ENCODE results near the gene WNT5A. TPM values are rescaled to one million over a fixed set of nuclear protein-coding genes. Genes with fewer than 3 reads are reported as not detected.

WNT5A gene
- total RNA-seq, 1 experiment from 2014 or later: 1.1 TPM

GRCh38 chr3:55516392-55517030 lies 29.4 kb upstream of the WNT5A start:
- Histone ChIP-seq H3K27ac (ENCODE audit: insufficient read length, low read depth, low read length) (no peak overlapping the region), H3K9me3 (ENCODE audit: control insufficient read depth, low read depth, low read length) (no peaks in the 10 kb centered on the region), H3K23me2 (ENCODE audit: insufficient read length, low read depth, low read length, poor library complexity, severe bottlenecking) (no peaks in the 10 kb centered on the region), H3K4me2 (ENCODE audit: insufficient read depth, insufficient read length, low read length) (no peak overlapping the region), H4K8ac (replicated peaks; ENCODE audit: insufficient read length, low read depth, low read length) (no peak overlapping the region), H2BK5ac (ENCODE audit: insufficient read length, low read length) (no peak overlapping the region), H3K27me3 (ENCODE audit: insufficient read depth, low read length) (no peaks in the 10 kb centered on the region), H3K4me1 (ENCODE audit: insufficient read depth, low read length) (peaks cover 13% of the 10 kb centered on the region), H2BK120ac (ENCODE audit: low read depth, low read length, poor library complexity, severe bottlenecking) (no peak overlapping the region), H2AFZ (ENCODE audit: low read length) (no peak overlapping the region), H3K23ac (ENCODE audit: insufficient read length, low read depth, low read length) (no peak overlapping the region), H2BK20ac (ENCODE audit: low read depth, low read length, poor library complexity, severe bottlenecking) (no peak overlapping the region), H2BK15ac (ENCODE audit: low read depth, low read length) (no peak overlapping the region), H3K4ac (ENCODE audit: low read depth, low read length) (no peak overlapping the region), H3K14ac (ENCODE audit: insufficient read depth, low read length) (no peak overlapping the region), H4K91ac (ENCODE audit: insufficient read length, low read depth, low read length) (no peak overlapping the region), H3T11ph (ENCODE audit: low read length) (no peak overlapping the region), H3K79me2 (ENCODE audit: insufficient read depth, low read length) (no peaks in the 10 kb centered on the region), H3K9ac (ENCODE audit: extremely low read depth, insufficient read length, low read length) (no peak overlapping the region), H2AK5ac (ENCODE audit: insufficient read length, low read length) (no peak overlapping the region), H4K20me1 (ENCODE audit: control insufficient read depth, insufficient read depth, insufficient read length) (no peaks in the 10 kb centered on the region), H4K5ac (ENCODE audit: insufficient read length, low read depth, low read length) (no peak overlapping the region), H3K18ac (ENCODE audit: insufficient read length, low read depth, low read length) (no peak overlapping the region), H2BK12ac (ENCODE audit: insufficient read length, low read depth, low read length) (no peak overlapping the region), H3K79me1 (ENCODE audit: insufficient read depth, low read depth, low read length, poor library complexity, severe bottlenecking) (no peaks in the 10 kb centered on the region), H3K56ac (ENCODE audit: insufficient read length, low read depth, low read length) (no peak overlapping the region)
- no peak for DNase-seq
- no peaks in the 10 kb centered on the region for H3K9me3 Mint-ChIP-seq
- H3K36me3 Mint-ChIP-seq (ENCODE audit: insufficient read depth in 1 of 3, low read depth in 3 of 3): no peaks in the 10 kb centered on the region
- WGBS (ENCODE audit: extremely low coverage, insufficient read length, low lambda C conversion rate): no CpG with 5 or more reads among the region's 10 CpGs
- H3K27me3 Mint-ChIP-seq (ENCODE audit: low read depth): peaks cover 2% of the 10 kb centered on the region; the same call in 1 of the 2 replicates
- H3K4me1 Mint-ChIP-seq: peaks cover 61 to 62% of the 10 kb centered on the region in 2 experiments
- no peak overlapping the region for H3K4me3 Mint-ChIP-seq
- no peak overlapping the region for H3K27ac Mint-ChIP-seq
- TF ChIP-seq CTCF (conservative IDR thresholded peaks at IDR 0.05): no peak

All from H9 (cell line).